IMR-90 (cell line): ENCODE results near the gene SAMD4B. TPM values are rescaled to one million over a fixed set of nuclear protein-coding genes. Genes with fewer than 3 reads are reported as not detected.

ENCODE experiments used
- ATAC-seq: fragments of 200-7000 bp; cut with Tn5 transposase; 2 replicates; pipeline ENCODE4 v1.9.1; 2020; ENCODE audit warnings: low read depth, mild to moderate bottlenecking, moderate library complexity
- BruUV-seq: library from RNA; stranded (reverse); fragments of 400-500 nt; replicated peaks from 2 replicates; lab custom pipeline; 2021; lab: Mats Ljungman, UMichigan
- CTCF ChIA-PET: fragments of 300-600 bp; formaldehyde crosslinking; extraction: SDS; loops from one replicate; lab custom pipeline; 2021; ENCODE audit warnings: antibody characterized with exemption; lab: Yijun Ruan, JAX
- POLR2A ChIA-PET: fragments of 300-600 bp; sonication (Branson Sonifier 250); formaldehyde crosslinking; loops from one replicate; lab custom pipeline; 2022; ENCODE audit warnings: antibody characterized with exemption; ENCODE audit not compliant: unreplicated experiment; lab: Charles Lee
- DNase-seq: peaks from one replicate; pipeline ENCODE4 v3.0.0; 2013
- H2AFZ ChIP-seq: replicated peaks from 2 replicates; pipeline ENCODE3; 2013; ENCODE audit warnings: low read length, mild to moderate bottlenecking; ENCODE audit not compliant: poor library complexity
- H2AK5ac ChIP-seq: 2 replicates; pipeline ENCODE4 v1.6.1; 2013; ENCODE audit warnings: low read depth, low read length, inconsistent platforms
- H2AK9ac ChIP-seq: replicated peaks from 2 replicates; pipeline ENCODE3; 2013; ENCODE audit warnings: mild to moderate bottlenecking, low read depth, low read length, moderate library complexity; ENCODE audit not compliant: poor library complexity
- H2BK120ac ChIP-seq: 2 replicates; pipeline ENCODE4 v1.6.1; 2013; ENCODE audit warnings: low read depth, low read length, inconsistent platforms
- H2BK15ac ChIP-seq: 3 replicates; pipeline ENCODE4 v1.6.1; 2013; ENCODE audit warnings: low read depth, low read length, inconsistent platforms
- H2BK20ac ChIP-seq: 2 replicates; pipeline ENCODE4 v1.6.1; 2013; ENCODE audit warnings: low read depth, mild to moderate bottlenecking, inconsistent platforms, low read length, moderate library complexity
- H2BK5ac ChIP-seq: 2 replicates; pipeline ENCODE4 v1.6.1; 2013; ENCODE audit warnings: mild to moderate bottlenecking, low read depth, low read length, inconsistent platforms; ENCODE audit not compliant: poor library complexity, severe bottlenecking
- H3K14ac ChIP-seq: replicated peaks from 2 replicates; pipeline ENCODE4 v1.6.1; 2013; ENCODE audit warnings: low read depth, low read length, inconsistent platforms
- H3K18ac ChIP-seq: 2 replicates; pipeline ENCODE4 v1.6.1; 2013; ENCODE audit warnings: low read depth, low read length, control low read depth
- H3K23ac ChIP-seq: 2 replicates; pipeline ENCODE4 v1.6.1; 2013; ENCODE audit warnings: low read depth, low read length, inconsistent platforms
- H3K27ac ChIP-seq: 2 replicates; pipeline ENCODE4 v1.5.1; 2013; ENCODE audit warnings: mild to moderate bottlenecking, control low read depth, low read length; ENCODE audit not compliant: insufficient read depth
- H3K27me3 ChIP-seq: 2 replicates; pipeline ENCODE4 v1.6.1; 2013; ENCODE audit warnings: low read length; ENCODE audit not compliant: control insufficient read depth, insufficient read depth
- H3K36me3 ChIP-seq: 2 replicates; pipeline ENCODE4 v1.6.1; 2013; ENCODE audit warnings: low read length, mixed read lengths; ENCODE audit not compliant: control insufficient read depth, insufficient read depth
- H3K4ac ChIP-seq: 2 replicates; pipeline ENCODE4 v1.6.1; 2013; ENCODE audit warnings: low read depth, low read length, inconsistent platforms
- H3K4me1 ChIP-seq: 2 replicates; pipeline ENCODE4 v1.6.1; 2013; ENCODE audit warnings: low read length, mixed read lengths; ENCODE audit not compliant: control insufficient read depth, insufficient read depth
- H3K4me2 ChIP-seq: 2 replicates; pipeline ENCODE4 v1.6.1; 2013; ENCODE audit warnings: low read depth, mild to moderate bottlenecking, control low read depth, low read length, moderate library complexity
- H3K4me3 ChIP-seq: 2 replicates; pipeline ENCODE4 v1.5.1; 2013; ENCODE audit warnings: low read depth, mild to moderate bottlenecking, control low read depth, low read length, moderate library complexity; ENCODE audit not compliant: insufficient read depth
- H3K56ac ChIP-seq: 2 replicates; pipeline ENCODE4 v1.6.1; 2013; ENCODE audit warnings: low read length, inconsistent platforms; ENCODE audit not compliant: insufficient read depth; ENCODE audit errors: extremely low read depth
- H3K79me1 ChIP-seq, 2 experiments: 2 replicates each; pipeline ENCODE4 v1.6.1; 2013; ENCODE audit warnings: low read length in 2 of 2, inconsistent platforms in 1 of 2, low read depth in 1 of 2
- H3K9ac ChIP-seq: 2 replicates; pipeline ENCODE4 v1.6.1; 2013; ENCODE audit warnings: low read depth, low read length, control low read depth
- H3K9me1 ChIP-seq: 2 replicates; pipeline ENCODE4 v1.6.1; 2013; ENCODE audit warnings: low read length, inconsistent platforms; ENCODE audit not compliant: insufficient read depth
- H3K9me3 ChIP-seq: 2 replicates; pipeline ENCODE4 v1.6.1; 2013; ENCODE audit warnings: low read length; ENCODE audit not compliant: control insufficient read depth, insufficient read depth
- H4K20me1 ChIP-seq: 2 replicates; pipeline ENCODE4 v1.6.1; 2013; ENCODE audit warnings: low read length, inconsistent platforms; ENCODE audit not compliant: insufficient read depth
- H4K5ac ChIP-seq: 2 replicates; pipeline ENCODE4 v1.6.1; 2013; ENCODE audit warnings: mild to moderate bottlenecking, low read depth, low read length, control low read depth
- H4K8ac ChIP-seq, 2 experiments: 2 replicates each; pipeline ENCODE4 v1.6.1; 2013; ENCODE audit warnings: low read depth in 2 of 2, low read length in 2 of 2, control low read depth in 1 of 2, inconsistent platforms in 1 of 2
- H4K91ac ChIP-seq: 2 replicates; pipeline ENCODE4 v1.6.1; 2013; ENCODE audit warnings: low read depth, low read length, inconsistent platforms; ENCODE audit not compliant: insufficient read depth
- BHLHE40 ChIP-seq: fragments of 150-350 bp; IDR thresholded peaks from 2 replicates; pipeline ENCODE4 v1.6.1; 2016; ENCODE audit warnings: mild to moderate bottlenecking, low read depth, low read length
- CEBPB ChIP-seq: IDR thresholded peaks from 2 replicates; pipeline ENCODE4 v1.6.1; 2012; ENCODE audit warnings: low read depth, low read length, improper control_type of control experiment
- CHD1 ChIP-seq: IDR thresholded peaks from 2 replicates; pipeline ENCODE4 v1.6.1; 2012; ENCODE audit warnings: low read depth, low read length, improper control_type of control experiment
- ELK1 ChIP-seq: fragments of 150-350 bp; IDR thresholded peaks from 2 replicates; pipeline ENCODE4 v1.6.1; 2016; ENCODE audit warnings: low read depth, mild to moderate bottlenecking, low read length, moderate library complexity, borderline replicate concordance
- FOS ChIP-seq: fragments of 150-350 bp; IDR thresholded peaks from 2 replicates; pipeline ENCODE4 v1.6.1; 2016; ENCODE audit warnings: low read depth, low read length
- MAFK ChIP-seq: IDR thresholded peaks from 2 replicates; pipeline ENCODE4 v1.6.1; 2012; ENCODE audit warnings: low read depth, low read length, improper control_type of control experiment
- MAZ ChIP-seq: IDR thresholded peaks from 2 replicates; pipeline ENCODE4 v1.6.1; 2012; ENCODE audit warnings: low read depth, mild to moderate bottlenecking, low read length, improper control_type of control experiment, moderate library complexity, borderline replicate concordance
- MXI1 ChIP-seq: IDR thresholded peaks from 2 replicates; pipeline ENCODE4 v1.6.1; 2012; ENCODE audit warnings: low read depth, mild to moderate bottlenecking, low read length, moderate library complexity, borderline replicate concordance
- NFE2L2 ChIP-seq: fragments of 150-350 bp; IDR thresholded peaks from 2 replicates; pipeline ENCODE4 v1.6.1; 2016; ENCODE audit warnings: low read depth, mild to moderate bottlenecking, low read length
- POLR2A ChIP-seq: IDR thresholded peaks from 2 replicates; pipeline ENCODE4 v1.6.1; 2012; ENCODE audit warnings: mild to moderate bottlenecking, low read depth, low read length
- RAD21 ChIP-seq: IDR thresholded peaks from 2 replicates; pipeline ENCODE4 v1.6.1; 2012; ENCODE audit warnings: low read length, improper control_type of control experiment
- RCOR1 ChIP-seq: IDR thresholded peaks from 2 replicates; pipeline ENCODE4 v1.6.1; 2012; ENCODE audit warnings: mild to moderate bottlenecking, low read length, improper control_type of control experiment; ENCODE audit not compliant: insufficient replicate concordance
- RFX5 ChIP-seq: IDR thresholded peaks from 2 replicates; pipeline ENCODE4 v1.8.0; 2012; ENCODE audit warnings: low read depth, mild to moderate bottlenecking, low read length, moderate library complexity
- SMC3 ChIP-seq: fragments of 150-350 bp; IDR thresholded peaks from 2 replicates; pipeline ENCODE4 v1.6.1; 2016; ENCODE audit warnings: low read depth, mild to moderate bottlenecking, antibody characterized with exemption, low read length, moderate library complexity
- WGBS, 2 experiments: methylation state at CpG; one replicate each; pipeline versions ENCODE4 v1.1.5 to v1.1.7; 2013; ENCODE audit warnings: missing lambda C conversion rate in 2 of 2; ENCODE audit not compliant: insufficient read length in 1 of 2; ENCODE audit errors: extremely low coverage in 2 of 2; 5-methylcytosine and 5-hydroxymethylcytosine counted together
- dilution Hi-C: fragments of 300-500 bp; cut with HindIII; formaldehyde crosslinking; loops from one replicate; pipeline ENCODE4 v1.14.3; 2018; ENCODE audit warnings: low sequenced_read_pairs; ENCODE audit not compliant: unreplicated experiment
- in situ Hi-C: fragments of 300-500 bp; cut with MboI; formaldehyde crosslinking; loops from 3 replicates; pipeline ENCODE4 v1.14.3; 2019; ENCODE audit warnings: low sequenced_read_pairs, inconsistent platforms, mixed read lengths
- intact Hi-C: fragments of 100-400 bp; cut with micrococcal nuclease; formaldehyde crosslinking; loops from 2 replicates; pipeline ENCODE4 v1.10.0; 2022
- polyA plus RNA-seq, 3 experiments: library from polyadenylated mRNA; depleted of rRNA; stranded (reverse); fragments of >200 nt; gene quantifications; 2 replicates each; pipeline ENCODE4 v1.2.3, GENCODE V29; 2012; ENCODE audit warnings: low replicate concordance in 1 of 3
- total RNA-seq: library from RNA; depleted of rRNA; stranded (reverse); fragments of >200 nt; gene quantifications from 2 replicates; pipeline ENCODE4 v1.2.3, GENCODE V29; 2012
- TF ChIP-seq, protein P1 (sequence below): fragments of 150-350 bp; IDR thresholded peaks from 2 replicates; pipeline ENCODE4 v1.6.1; 2017; ENCODE audit warnings: mild to moderate bottlenecking, antibody characterized with exemption, low read length, low read depth

Gene SAMD4B
- total and polyA plus RNA-seq, 2 of the 4 experiments (the other 2 are of a cell fraction), result 18.3 to 97.2 TPM

DNA sequence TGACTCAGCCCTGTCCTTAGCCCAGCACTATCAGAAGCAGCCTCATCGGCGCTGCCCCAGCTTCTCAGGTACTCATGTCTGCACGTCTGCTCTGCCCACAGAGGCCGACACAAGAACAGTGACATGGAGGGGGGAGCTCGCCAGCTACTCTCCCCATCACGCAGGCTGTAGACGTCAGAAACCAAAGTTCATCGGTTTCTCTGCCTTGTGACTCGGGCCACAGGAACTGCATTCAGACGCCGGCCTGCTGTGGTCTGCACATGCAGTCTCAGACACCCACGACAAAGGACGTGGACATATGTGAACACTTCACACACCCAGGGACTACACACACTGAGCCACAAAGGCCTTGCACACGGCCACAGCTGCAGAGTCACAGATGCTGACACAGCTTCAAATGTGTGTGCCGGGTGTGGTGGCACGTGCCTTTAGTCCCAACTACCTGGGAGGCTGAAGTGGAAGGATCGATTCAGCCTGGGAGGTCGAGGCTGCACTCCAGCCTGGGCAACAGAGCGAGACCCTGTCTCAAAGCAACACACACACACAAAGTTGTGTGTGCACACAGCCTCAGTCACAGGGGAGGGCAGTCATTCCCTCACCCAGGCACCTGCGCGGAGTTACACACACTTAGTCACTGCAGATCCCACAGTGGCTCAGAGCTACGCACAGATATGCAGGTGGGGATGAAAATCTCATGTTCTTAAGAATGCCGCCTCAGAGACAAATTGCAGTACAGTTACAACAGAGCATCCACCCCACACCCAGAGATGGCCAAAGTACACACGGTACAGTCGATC lies 59.5 kb downstream of the SAMD4B start:
- Histone ChIP-seq H2BK15ac (peak overlapping the region; percentile 89; the same call in 2 of the 3 replicates), H3K56ac (0 out of 2 replicates have a peak overlapping the region, but pooled peaks have one; percentile 32), H2BK120ac (peak overlapping the region; percentile 98), H3K4me1 (peaks cover 29% of the 10 kb centered on the region), H3K9me3 (no peaks in the 10 kb centered on the region), H3K18ac (peak overlapping the region; percentile 85), H3K4me2 (peak overlapping the region; percentile 62), H3K79me1 (peaks cover 0 to 58% of the 10 kb centered on the region in 2 experiments; a peak in 2 of 4 replicates), H3K4ac (peak overlapping the region; percentile 97), H2AFZ (peak overlapping the region; percentile 79), H3K14ac (peak overlapping the region; percentile 76), H2AK5ac (peak overlapping the region; percentile 99), H3K36me3 (peaks cover 4% of the 10 kb centered on the region), H3K23ac (peak overlapping the region; percentile 94), H3K4me3 (no peak overlapping the region), H3K9ac (peak overlapping the region; percentile 46), H3K27me3 (no peaks in the 10 kb centered on the region), H4K20me1 (peaks cover 18% of the 10 kb centered on the region), H3K27ac (peak overlapping the region; percentile 95), H4K5ac (peak overlapping the region; percentile 70), H2AK9ac (peak overlapping the region; percentile 96), H2BK5ac (peak overlapping the region; percentile 94), H4K91ac (peak overlapping the region; percentile 99), H2BK20ac (peak overlapping the region; percentile 91), H3K9me1 (peaks cover 11% of the 10 kb centered on the region), H4K8ac (peak overlapping the region; percentile 66 to 90)
- no TSS peak for BruUV-seq
- dilution Hi-C loops (no loop called here), intact Hi-C loops (loop anchor here (2.0 kb wide), 1 partner anchor 131 kb away; the partner anchor contains the start of gene EID2B), in situ Hi-C loops (no loop called here)
- POLR2A ChIA-PET, result interaction anchor here (1.3 kb wide), 1 partner anchor 9 kb away, joined by 3 read pairs; no protein-coding TSS in a partner anchor
- peak; percentile 89 for DNase-seq
- WGBS, 2 experiments, result 38% methylated on average over 9 of the region's 25 CpGs; no CpG with 5 or more reads in 1 of the 2 experiments
- no peak for ATAC-seq
- CTCF ChIA-PET, result interaction anchor here (2.0 kb wide), 1 partner anchor 10 kb away, joined by 10 read pairs; the partner anchor contains the start of gene PLEKHG2
- TF ChIP-seq RCOR1, result no peak
- no peak for TF ChIP-seq SMC3
- TF ChIP-seq FOS, result peak; percentile 77
- peak; percentile 40; the same call in 1 of the 2 replicates for TF ChIP-seq NFE2L2
- TF ChIP-seq MAZ, result peak; percentile 44; the same call in 1 of the 2 replicates
- peak; percentile 34 for TF ChIP-seq MAFK
- peak; percentile 79 for TF ChIP-seq BHLHE40
- no peak for TF ChIP-seq CHD1
- TF ChIP-seq POLR2A, result no peak; the same call in none of the 2 replicates
- peak; percentile 59 for TF ChIP-seq CEBPB
- 0 out of 2 replicates have a peak, but pooled peaks have one; percentile 10 for TF ChIP-seq MXI1
- no peak for TF ChIP-seq RFX5
- TF ChIP-seq, protein P1, sequence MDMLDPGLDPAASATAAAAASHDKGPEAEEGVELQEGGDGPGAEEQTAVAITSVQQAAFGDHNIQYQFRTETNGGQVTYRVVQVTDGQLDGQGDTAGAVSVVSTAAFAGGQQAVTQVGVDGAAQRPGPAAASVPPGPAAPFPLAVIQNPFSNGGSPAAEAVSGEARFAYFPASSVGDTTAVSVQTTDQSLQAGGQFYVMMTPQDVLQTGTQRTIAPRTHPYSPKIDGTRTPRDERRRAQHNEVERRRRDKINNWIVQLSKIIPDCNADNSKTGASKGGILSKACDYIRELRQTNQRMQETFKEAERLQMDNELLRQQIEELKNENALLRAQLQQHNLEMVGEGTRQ, result 0 out of 2 replicates have a peak, but pooled peaks have one; percentile 44
- TF ChIP-seq RAD21, result no peak
- TF ChIP-seq ELK1, result no peak
